Uterus (tissue), 2 donors: ENCODE results near the gene SH2B3.

Experiments
- CTCF ChIP-seq, 4 experiments: fragments of 200-600 bp in 2 of 4; fragments of 450-650 bp in 2 of 4; sonication (generic) in 2 of 4; IDR thresholded peaks; one replicate each; pipeline ENCODE4 v1.5.1; 2016 to 2019; ENCODE audit warnings: antibody characterized with exemption in 4 of 4, mild to moderate bottlenecking in 2 of 4, moderate library complexity in 1 of 4
- POLR2A ChIP-seq, 2 donors: fragments of 450-650 bp; IDR thresholded peaks; one replicate each; pipeline ENCODE4 v1.6.1; 2016; ENCODE audit warnings: antibody characterized with exemption in 2 of 2, mild to moderate bottlenecking in 1 of 2, moderate library complexity in 1 of 2

- no peak for TF ChIP-seq CTCF (IDR thresholded peaks at IDR 0.05)
- TF ChIP-seq POLR2A (IDR thresholded peaks at IDR 0.05), result no peak
These were observed 42.1 kb upstream of the SH2B3 start for GRCh38 chr12:111363578-111363977.
